Astrocyte (in vitro differentiated cells and primary cell): ENCODE data around the gene PPP6R1. TPM values are rescaled to one million over a fixed set of nuclear protein-coding genes. Genes with fewer than 3 reads are reported as not detected.
A peak's percentile ranks its signal among the peaks of the same experiment; 100 is the strongest.

Source experiments
- DNase-seq: peaks from one replicate; pipeline ENCODE4 v3.0.0-alpha.2; 2010; ENCODE audit warnings: low read depth
- FAIRE-seq: peaks from 2 replicates; lab custom pipeline; 2011; peaks lifted over from hg19 to GRCh38; lab: Jason Lieb, UNC
- H2AFZ ChIP-seq: 2 replicates; pipeline ENCODE4 v1.6.0; 2012; ENCODE audit warnings: low read depth, low read length, inconsistent platforms
- H3K27ac ChIP-seq: 2 replicates; pipeline ENCODE4 v1.5.1; 2011; ENCODE audit warnings: low read depth, low read length, inconsistent platforms
- H3K27me3 ChIP-seq: 2 replicates; pipeline ENCODE4 v1.6.0; 2011; ENCODE audit warnings: low read length, inconsistent platforms; ENCODE audit not compliant: insufficient read depth
- H3K36me3 ChIP-seq: 2 replicates; pipeline ENCODE4 v1.5.1; 2011; ENCODE audit warnings: low read length, inconsistent platforms; ENCODE audit not compliant: insufficient read depth
- H3K4me1 ChIP-seq: 2 replicates; pipeline ENCODE4 v1.5.1; 2011; ENCODE audit warnings: low read length, inconsistent platforms; ENCODE audit not compliant: insufficient read depth
- H3K4me2 ChIP-seq: 2 replicates; pipeline ENCODE4 v1.6.0; 2012; ENCODE audit warnings: low read length, inconsistent platforms
- H3K4me3 ChIP-seq: 2 replicates; pipeline ENCODE4 v1.5.1; 2011; ENCODE audit warnings: low read depth, mild to moderate bottlenecking, low read length, inconsistent platforms; ENCODE audit not compliant: insufficient read depth
- H3K79me2 ChIP-seq: 2 replicates; pipeline ENCODE4 v1.6.0; 2012; ENCODE audit warnings: mild to moderate bottlenecking, low read length, inconsistent platforms; ENCODE audit not compliant: insufficient read depth
- H3K9ac ChIP-seq: 2 replicates; pipeline ENCODE4 v1.6.0; 2012; ENCODE audit warnings: mild to moderate bottlenecking, low read length, inconsistent platforms
- H3K9me3 ChIP-seq: 2 replicates; pipeline ENCODE4 v1.5.1; 2012; ENCODE audit warnings: low read depth, mild to moderate bottlenecking, low read length, inconsistent platforms; ENCODE audit not compliant: insufficient read depth
- H4K20me1 ChIP-seq: 2 replicates; pipeline ENCODE4 v1.6.0; 2012; ENCODE audit warnings: low read length, inconsistent platforms; ENCODE audit not compliant: insufficient read depth
- H3K27ac Mint-ChIP-seq: one replicate; pipeline ENCODE4 v1.8.0; 2021; ENCODE audit warnings: mild to moderate bottlenecking, mixed read lengths; ENCODE audit not compliant: unreplicated experiment
- H3K27me3 Mint-ChIP-seq: one replicate; pipeline ENCODE4 v1.8.0; 2021; ENCODE audit warnings: low read depth, mixed read lengths; ENCODE audit not compliant: unreplicated experiment
- H3K36me3 Mint-ChIP-seq: one replicate; pipeline ENCODE4 v1.8.0; 2021; ENCODE audit warnings: low read depth, mixed read lengths; ENCODE audit not compliant: unreplicated experiment
- H3K4me1 Mint-ChIP-seq: one replicate; pipeline ENCODE4 v1.8.0; 2021; ENCODE audit warnings: low read depth, mixed read lengths; ENCODE audit not compliant: unreplicated experiment
- H3K4me3 Mint-ChIP-seq: one replicate; pipeline ENCODE4 v1.8.0; 2021; ENCODE audit warnings: mild to moderate bottlenecking, moderate library complexity, mixed read lengths; ENCODE audit not compliant: unreplicated experiment
- H3K9me3 Mint-ChIP-seq: one replicate; pipeline ENCODE4 v1.8.0; 2021; ENCODE audit warnings: mild to moderate bottlenecking, mixed read lengths; ENCODE audit not compliant: unreplicated experiment
- EZH2 ChIP-seq: IDR thresholded peaks from 2 replicates; pipeline ENCODE4 v1.6.1; 2012; ENCODE audit warnings: mild to moderate bottlenecking, low read length, inconsistent platforms; ENCODE audit not compliant: insufficient read depth
- total RNA-seq: library from RNA; stranded (reverse); gene quantifications from 2 replicates; pipeline ENCODE4 v1.2.1, GENCODE V29; 2021
- TF ChIP-seq, protein P1 (sequence below): IDR thresholded peaks from 2 replicates; pipeline ENCODE4 v1.5.1; 2011; ENCODE audit warnings: low read depth, mild to moderate bottlenecking, inconsistent platforms, low read length, moderate library complexity; ENCODE audit not compliant: insufficient read depth

PPP6R1 gene
- total RNA-seq, 1 donor from 2014 or later, result 75.2 TPM

DNA sequence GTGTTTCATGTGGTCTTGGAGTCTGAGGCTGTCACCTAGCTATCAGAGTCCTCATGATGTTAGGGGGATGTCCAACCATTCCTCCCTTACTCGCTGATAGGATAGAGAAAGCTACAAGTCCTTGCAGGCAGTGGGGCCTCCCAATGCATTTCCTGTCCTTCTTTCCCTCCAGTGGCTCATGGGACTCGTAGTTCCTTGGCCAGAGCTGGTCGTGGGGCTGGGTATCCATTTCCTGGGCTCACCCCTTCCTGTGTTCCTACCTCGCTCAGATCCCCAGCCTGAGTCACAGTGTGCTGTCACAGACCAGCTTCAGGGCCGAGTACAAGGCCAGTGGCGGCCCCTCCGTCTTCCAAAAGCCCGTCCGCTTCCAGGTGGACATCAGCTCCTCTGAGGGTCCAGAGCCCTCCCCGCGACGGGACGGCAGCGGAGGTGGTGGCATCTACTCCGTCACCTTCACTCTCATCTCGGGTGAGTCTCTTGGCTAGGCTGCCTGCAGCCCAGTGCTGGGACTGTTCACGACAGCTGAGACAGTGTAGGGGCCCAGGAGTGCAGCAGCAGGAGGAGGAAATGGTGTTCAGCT, 47.3 kb upstream of the PPP6R1 start:
- Histone ChIP-seq H3K9me3 (peaks cover 3% of the 10 kb centered on the region), H3K4me2 (no peak overlapping the region), H3K79me2 (no peaks in the 10 kb centered on the region), H4K20me1 (no peaks in the 10 kb centered on the region), H3K27ac (no peak overlapping the region), H3K27me3 (no peaks in the 10 kb centered on the region), H3K9ac (no peak overlapping the region), H3K4me3 (no peak overlapping the region), H2AFZ (no peak overlapping the region), H3K4me1 (peaks cover 4% of the 10 kb centered on the region), H3K36me3 (peaks cover 23% of the 10 kb centered on the region)
- Mint-ChIP-seq H3K4me3 (no peak overlapping the region), H3K27ac (peak overlapping the region; percentile 58), H3K27me3 (no peaks in the 10 kb centered on the region), H3K9me3 (no peaks in the 10 kb centered on the region), H3K36me3 (peaks cover 38% of the 10 kb centered on the region), H3K4me1 (no peaks in the 10 kb centered on the region)
- FAIRE-seq (no peak), DNase-seq (no peak)
- TF ChIP-seq EZH2, result no peak
- TF ChIP-seq, protein P1, sequence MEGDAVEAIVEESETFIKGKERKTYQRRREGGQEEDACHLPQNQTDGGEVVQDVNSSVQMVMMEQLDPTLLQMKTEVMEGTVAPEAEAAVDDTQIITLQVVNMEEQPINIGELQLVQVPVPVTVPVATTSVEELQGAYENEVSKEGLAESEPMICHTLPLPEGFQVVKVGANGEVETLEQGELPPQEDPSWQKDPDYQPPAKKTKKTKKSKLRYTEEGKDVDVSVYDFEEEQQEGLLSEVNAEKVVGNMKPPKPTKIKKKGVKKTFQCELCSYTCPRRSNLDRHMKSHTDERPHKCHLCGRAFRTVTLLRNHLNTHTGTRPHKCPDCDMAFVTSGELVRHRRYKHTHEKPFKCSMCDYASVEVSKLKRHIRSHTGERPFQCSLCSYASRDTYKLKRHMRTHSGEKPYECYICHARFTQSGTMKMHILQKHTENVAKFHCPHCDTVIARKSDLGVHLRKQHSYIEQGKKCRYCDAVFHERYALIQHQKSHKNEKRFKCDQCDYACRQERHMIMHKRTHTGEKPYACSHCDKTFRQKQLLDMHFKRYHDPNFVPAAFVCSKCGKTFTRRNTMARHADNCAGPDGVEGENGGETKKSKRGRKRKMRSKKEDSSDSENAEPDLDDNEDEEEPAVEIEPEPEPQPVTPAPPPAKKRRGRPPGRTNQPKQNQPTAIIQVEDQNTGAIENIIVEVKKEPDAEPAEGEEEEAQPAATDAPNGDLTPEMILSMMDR, result no peak

DNA sequence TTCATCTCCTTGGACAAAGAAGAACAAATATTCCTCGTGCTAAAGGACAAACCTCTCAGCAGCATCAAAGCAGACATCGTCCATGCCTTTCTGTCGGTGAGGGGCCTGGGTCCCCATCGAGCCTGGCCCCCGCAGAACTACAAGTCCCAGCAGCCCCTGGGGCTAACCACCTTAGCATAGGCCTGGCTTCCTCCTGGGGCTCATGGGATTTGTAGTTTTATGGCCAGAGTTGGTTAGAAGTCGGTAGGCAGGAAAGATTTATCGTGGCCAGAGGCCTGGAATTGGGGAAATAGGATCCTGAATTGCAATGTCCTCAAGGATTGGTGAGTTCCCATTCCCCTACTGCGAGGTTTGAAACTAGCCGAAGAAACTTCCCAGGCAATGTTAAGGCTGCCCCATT, 46.7 kb upstream of the PPP6R1 start:
- no peak overlapping the region for H3K9ac ChIP-seq
- H3K79me2 ChIP-seq, result no peaks in the 10 kb centered on the region
- H3K4me2 ChIP-seq, result no peak overlapping the region
- Mint-ChIP-seq H3K4me3 (no peak overlapping the region), H3K9me3 (no peaks in the 10 kb centered on the region), H3K27me3 (no peaks in the 10 kb centered on the region), H3K36me3 (peaks cover 38% of the 10 kb centered on the region), H3K4me1 (no peaks in the 10 kb centered on the region), H3K27ac (no peak overlapping the region)
- no peak for FAIRE-seq
- H3K36me3 ChIP-seq, result peaks cover 23% of the 10 kb centered on the region
- H3K27ac ChIP-seq, result no peak overlapping the region
- no peak for TF ChIP-seq EZH2
- TF ChIP-seq, protein P1, result no peak
- no peak overlapping the region for H3K4me3 ChIP-seq
- H4K20me1 ChIP-seq, result no peaks in the 10 kb centered on the region
- no peak overlapping the region for H2AFZ ChIP-seq
- H3K4me1 ChIP-seq, result peaks cover 4% of the 10 kb centered on the region
- no peaks in the 10 kb centered on the region for H3K27me3 ChIP-seq
- no peak for DNase-seq
- H3K9me3 ChIP-seq, result peaks cover 3% of the 10 kb centered on the region

DNA sequence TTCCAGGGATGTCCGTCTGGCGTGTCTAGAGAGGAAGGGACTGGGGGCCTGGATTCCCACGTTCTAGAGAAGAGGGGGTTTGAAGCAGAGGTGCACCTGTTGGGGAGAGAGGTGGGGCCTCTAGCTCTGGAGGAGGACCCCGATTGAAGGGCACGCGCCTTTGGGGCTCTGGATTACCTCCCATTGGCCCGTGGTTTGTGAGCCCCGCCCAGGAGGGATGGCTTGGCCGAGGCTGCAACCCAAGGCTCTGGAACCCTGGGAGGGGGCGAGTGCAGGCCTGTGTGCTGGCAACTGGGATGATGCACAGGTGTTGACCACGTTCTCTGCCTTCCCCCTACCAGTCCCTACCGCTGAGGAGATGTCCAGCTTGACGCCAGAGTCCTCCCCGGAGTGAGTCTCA, 46.2 kb upstream of the PPP6R1 start:
- H3K36me3 ChIP-seq, result peaks cover 23% of the 10 kb centered on the region
- DNase-seq (no peak), FAIRE-seq (no peak)
- no peak overlapping the region for H3K4me3 Mint-ChIP-seq
- no peaks in the 10 kb centered on the region for H3K27me3 Mint-ChIP-seq
- no peak overlapping the region for H3K9ac ChIP-seq
- no peaks in the 10 kb centered on the region for H3K79me2 ChIP-seq
- no peak overlapping the region for H3K4me2 ChIP-seq
- H3K9me3 Mint-ChIP-seq, result no peaks in the 10 kb centered on the region
- H3K4me3 ChIP-seq, result no peak overlapping the region
- no peak overlapping the region for H2AFZ ChIP-seq
- no peak overlapping the region for H3K27ac Mint-ChIP-seq
- H3K9me3 ChIP-seq, result peaks cover 3% of the 10 kb centered on the region
- H3K27ac ChIP-seq, result no peak overlapping the region
- peaks cover 4% of the 10 kb centered on the region for H3K4me1 ChIP-seq
- no peaks in the 10 kb centered on the region for H3K27me3 ChIP-seq
- TF ChIP-seq EZH2, result no peak
- TF ChIP-seq, protein P1, result no peak
- peaks cover 34% of the 10 kb centered on the region for H3K36me3 Mint-ChIP-seq
- no peaks in the 10 kb centered on the region for H3K4me1 Mint-ChIP-seq
- H4K20me1 ChIP-seq, result no peaks in the 10 kb centered on the region
